ENCODE measurements around the gene SLC2A13. TPM values are rescaled to one million over a fixed set of nuclear protein-coding genes. Genes with fewer than 3 reads are reported as not detected.
"Not testable (repeated sequence)": the region's sequence is repeated elsewhere in the genome, so short reads cannot be mapped to it uniquely, and the experiment has no call there.

SLC2A13 gene
- total RNA-seq, 2 donors from 2014 or later, result 21.0 to 41.9 TPM

DNA sequence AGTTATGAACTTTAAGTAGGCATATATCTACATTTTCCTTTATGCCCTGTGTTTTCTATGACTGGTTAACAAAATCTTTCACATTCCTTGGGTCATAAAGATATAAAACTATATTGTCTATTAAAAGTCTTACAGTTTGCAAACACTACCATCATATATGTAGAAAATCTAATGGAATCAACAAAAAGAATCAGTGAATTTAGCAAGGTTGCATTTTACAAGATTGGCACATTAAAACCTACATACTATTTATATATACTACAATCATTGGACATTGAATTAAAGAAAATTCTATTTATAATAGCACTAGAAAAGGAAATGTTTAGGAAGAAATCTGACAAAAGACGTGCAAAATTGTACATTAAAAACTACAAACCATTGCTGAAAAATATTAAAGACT, 312.9 kb downstream of the SLC2A13 start:
- WGBS, 2 donors, result 78 to 88% methylated on average over 1 of the region's 1 CpG
- H3K36me3 ChIP-seq (replicated peaks in 1 of 2; ENCODE audit: insufficient read depth in 1 of 2, low read depth in 2 of 2), result no peaks in the 10 kb centered on the region
- no peak overlapping the region for H3K27ac ChIP-seq
- intact Hi-C loops (cut with DNase I), result no loop called here
- DNase-seq (no peak), ATAC-seq (no peak)
- H3K4me3 ChIP-seq, result no peak overlapping the region
- no peaks in the 10 kb centered on the region for H3K4me1 ChIP-seq
- H3K27me3 ChIP-seq, result no peaks in the 10 kb centered on the region
- TF ChIP-seq POLR2A (IDR thresholded peaks at IDR 0.05), result no peak
- TF ChIP-seq, protein P1, sequence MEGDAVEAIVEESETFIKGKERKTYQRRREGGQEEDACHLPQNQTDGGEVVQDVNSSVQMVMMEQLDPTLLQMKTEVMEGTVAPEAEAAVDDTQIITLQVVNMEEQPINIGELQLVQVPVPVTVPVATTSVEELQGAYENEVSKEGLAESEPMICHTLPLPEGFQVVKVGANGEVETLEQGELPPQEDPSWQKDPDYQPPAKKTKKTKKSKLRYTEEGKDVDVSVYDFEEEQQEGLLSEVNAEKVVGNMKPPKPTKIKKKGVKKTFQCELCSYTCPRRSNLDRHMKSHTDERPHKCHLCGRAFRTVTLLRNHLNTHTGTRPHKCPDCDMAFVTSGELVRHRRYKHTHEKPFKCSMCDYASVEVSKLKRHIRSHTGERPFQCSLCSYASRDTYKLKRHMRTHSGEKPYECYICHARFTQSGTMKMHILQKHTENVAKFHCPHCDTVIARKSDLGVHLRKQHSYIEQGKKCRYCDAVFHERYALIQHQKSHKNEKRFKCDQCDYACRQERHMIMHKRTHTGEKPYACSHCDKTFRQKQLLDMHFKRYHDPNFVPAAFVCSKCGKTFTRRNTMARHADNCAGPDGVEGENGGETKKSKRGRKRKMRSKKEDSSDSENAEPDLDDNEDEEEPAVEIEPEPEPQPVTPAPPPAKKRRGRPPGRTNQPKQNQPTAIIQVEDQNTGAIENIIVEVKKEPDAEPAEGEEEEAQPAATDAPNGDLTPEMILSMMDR (IDR thresholded peaks at IDR 0.05), result no peak
- H3K9me3 ChIP-seq, result no peaks in the 10 kb centered on the region

DNA sequence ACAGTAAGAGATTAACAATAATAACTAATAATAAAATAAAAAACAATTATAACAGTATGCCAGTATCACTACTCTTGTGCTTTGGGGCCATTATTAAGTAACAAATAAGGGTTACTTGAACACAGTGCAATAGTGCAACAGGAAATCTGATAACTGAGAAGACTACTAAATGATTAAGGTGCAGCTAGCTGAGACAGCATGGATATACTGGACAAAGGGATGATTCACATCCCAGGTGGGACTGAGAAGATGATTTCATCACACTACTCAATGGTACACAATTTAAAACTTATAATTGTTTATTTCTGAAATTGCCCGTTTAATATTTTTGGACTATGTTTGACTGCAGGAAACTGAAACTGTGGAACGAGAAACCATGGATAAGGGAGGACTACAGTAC, 317.6 kb downstream of the SLC2A13 start:
- TF ChIP-seq, protein P1 (IDR thresholded peaks at IDR 0.05), result no peak
- TF ChIP-seq POLR2A (IDR thresholded peaks at IDR 0.05), result no peak
- Histone ChIP-seq H3K27me3 (no peaks in the 10 kb centered on the region), H3K4me1 (no peaks in the 10 kb centered on the region), H3K27ac (no peak overlapping the region), H3K4me3 (no peak overlapping the region), H3K9me3 (no peaks in the 10 kb centered on the region), H3K36me3 (replicated peaks in 1 of 2; ENCODE audit: insufficient read depth in 1 of 2, low read depth in 2 of 2) (no peaks in the 10 kb centered on the region)
- ATAC-seq, result no peak
- intact Hi-C loops (cut with DNase I), result no loop called here
- no peak for DNase-seq
- 83 to 95% methylated on average over 2 of the region's 2 CpGs for whole genome bisulfite sequencing, 2 donors

DNA sequence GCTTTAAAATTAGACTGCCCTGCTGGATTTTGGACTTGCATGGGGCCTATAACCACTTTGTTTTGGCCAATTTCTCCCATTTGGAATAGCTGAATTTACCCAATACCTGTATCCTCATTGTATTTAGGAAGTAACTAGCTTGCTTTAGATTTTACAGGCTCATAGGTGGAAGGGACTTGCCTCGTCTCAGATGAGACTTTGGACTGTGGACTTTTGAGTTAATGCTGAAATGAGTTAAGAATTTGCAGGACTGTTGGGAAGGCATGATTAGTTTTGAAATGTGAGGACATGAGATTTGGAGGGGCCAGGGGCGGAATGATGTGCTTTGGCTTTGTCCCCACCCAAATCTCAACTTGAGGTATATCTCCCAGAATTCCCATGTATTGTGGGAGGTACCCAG, 320.1 kb downstream of the SLC2A13 start:
- H3K9me3 ChIP-seq; H3K36me3 ChIP-seq (replicated peaks in 1 of 2; ENCODE audit: insufficient read depth in 1 of 2, low read depth in 2 of 2); H3K4me1 ChIP-seq; DNase-seq; H3K4me3 ChIP-seq; ATAC-seq; intact Hi-C loops (cut with DNase I); H3K27me3 ChIP-seq; H3K27ac ChIP-seq: not testable (repeated sequence)
- 78 to 88% methylated on average over 2 of the region's 2 CpGs for WGBS, 2 donors

DNA sequence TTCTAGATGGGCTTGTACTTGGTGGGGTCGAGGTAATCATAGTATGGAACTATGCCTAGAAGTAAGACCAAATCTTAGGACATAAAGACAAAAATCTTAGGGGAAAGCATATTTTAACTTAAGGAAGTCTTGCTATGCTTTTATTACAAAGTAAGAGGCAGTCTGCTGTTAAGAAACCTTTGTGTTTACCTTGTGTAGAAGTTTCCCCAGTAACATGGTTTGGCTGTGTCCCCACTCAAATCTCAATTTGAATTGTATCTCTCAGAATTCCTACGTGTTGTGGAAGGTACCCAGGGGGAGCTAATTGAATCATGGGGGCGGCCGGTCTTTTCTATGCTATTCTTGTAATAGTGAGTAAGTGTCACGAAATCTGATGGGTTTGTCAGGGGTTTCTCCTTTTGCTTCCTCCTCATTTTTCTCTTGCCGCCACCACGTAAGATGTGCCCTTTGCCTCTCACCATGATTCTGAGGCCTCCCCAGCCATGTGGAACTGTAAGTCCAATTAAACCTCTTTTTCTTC, 323.8 kb downstream of the SLC2A13 start:
- intact Hi-C loops (cut with DNase I), result no loop called here
- Histone ChIP-seq H3K27ac (no peak overlapping the region), H3K27me3 (no peaks in the 10 kb centered on the region), H3K4me1 (no peaks in the 10 kb centered on the region), H3K36me3 (replicated peaks in 1 of 2; ENCODE audit: insufficient read depth in 1 of 2, low read depth in 2 of 2) (no peaks in the 10 kb centered on the region), H3K4me3 (no peak overlapping the region), H3K9me3 (no peaks in the 10 kb centered on the region)
- DNase-seq (no peak), ATAC-seq (no peak)
- no peak for TF ChIP-seq POLR2A (IDR thresholded peaks at IDR 0.05)
- TF ChIP-seq, protein P1 (IDR thresholded peaks at IDR 0.05), result no peak
- WGBS, 2 donors, result 76 to 81% methylated on average over 7 of the region's 7 CpGs

DNA sequence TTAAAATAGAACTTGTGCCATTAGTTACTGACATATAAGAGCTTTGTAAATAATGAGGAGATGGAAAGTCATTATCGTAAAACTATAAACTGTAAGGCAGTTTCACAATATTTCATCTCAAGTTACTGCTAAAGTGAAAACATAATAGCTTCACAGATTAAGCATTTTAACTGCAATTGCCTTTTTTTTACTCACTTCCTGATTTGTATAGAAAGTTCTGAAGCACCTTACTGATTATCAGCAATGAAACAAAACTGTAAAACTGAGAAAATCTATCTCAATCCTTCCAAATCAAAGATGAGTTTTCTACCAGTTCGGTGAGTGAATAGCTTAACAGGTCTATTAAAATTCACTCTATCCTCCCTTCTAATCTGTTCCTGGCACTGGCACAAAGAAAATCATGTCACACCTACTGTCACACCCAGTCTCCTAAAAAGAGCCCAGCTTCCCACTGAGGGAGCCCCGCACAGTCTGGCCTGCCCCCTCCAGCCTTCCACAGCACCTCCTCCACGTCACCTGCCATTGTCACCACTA, 324.9 kb downstream of the SLC2A13 start:
- Histone ChIP-seq H3K27me3 (no peaks in the 10 kb centered on the region), H3K27ac (no peak overlapping the region), H3K4me3 (no peak overlapping the region), H3K4me1 (no peaks in the 10 kb centered on the region), H3K9me3 (no peaks in the 10 kb centered on the region), H3K36me3 (replicated peaks in 1 of 2; ENCODE audit: insufficient read depth in 1 of 2, low read depth in 2 of 2) (no peaks in the 10 kb centered on the region)
- TF ChIP-seq POLR2A (IDR thresholded peaks at IDR 0.05), result no peak
- TF ChIP-seq, protein P1 (IDR thresholded peaks at IDR 0.05), result no peak
- DNase-seq (no peak), ATAC-seq (no peak)
- WGBS, 2 donors, result 77 to 86% methylated on average over 4 of the region's 4 CpGs
- intact Hi-C loops (cut with DNase I), result no loop called here

Measured in body of pancreas (tissue), 4 donors.